Measurements from ENCODE around the gene SBF2. TPM values are rescaled to one million over a fixed set of nuclear protein-coding genes. Genes with fewer than 3 reads are reported as not detected.

The SBF2 gene
- total and polyA plus RNA-seq, 2 of the 13 experiments (the other 11 are each of a cell fraction or from before 2014, with no cell fraction given), result 24.0 to 45.8 TPM

DNA sequence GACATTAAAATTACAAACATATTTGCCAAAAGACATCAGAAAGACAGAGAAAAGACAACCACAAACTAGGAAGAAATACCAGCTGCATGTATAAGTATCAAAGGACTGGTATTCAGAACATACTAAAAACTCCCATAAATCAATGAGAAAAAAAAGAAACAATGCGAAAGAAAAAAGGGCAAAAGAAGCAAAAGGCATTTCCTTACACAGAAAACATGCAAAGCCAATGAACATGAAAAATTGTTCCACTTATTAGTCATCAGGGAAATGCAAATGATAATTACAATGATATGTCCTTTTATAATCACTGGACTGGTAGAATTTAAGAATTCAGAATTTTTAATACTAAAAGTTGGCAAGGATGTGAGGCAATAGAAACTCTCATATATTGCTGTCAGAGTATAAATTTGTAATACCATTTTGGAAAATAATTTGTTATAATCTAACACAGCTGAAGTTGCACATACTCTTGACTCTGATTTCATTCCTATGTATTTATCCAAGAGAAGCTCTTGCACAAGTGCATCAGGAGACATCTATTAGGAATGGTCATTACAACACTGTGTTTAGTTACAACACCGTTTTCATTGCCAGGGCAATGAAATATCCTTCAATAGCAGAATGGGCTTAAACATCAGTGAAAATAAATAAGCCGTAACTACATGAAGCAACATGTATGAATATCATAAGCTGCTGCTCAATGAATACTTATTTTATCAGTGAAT lies 350.5 kb downstream of the SBF2 start:
- 81% methylated on average over 3 of the region's 3 CpGs for whole genome bisulfite sequencing (ENCODE audit: low lambda C conversion rate)
- peak; percentile 4 for DNase-seq (ENCODE audit: low spot score)
- TF ChIP-seq ZKSCAN1 (IDR thresholded peaks at IDR 0.05; ENCODE audit: low read length) (no peak), CEBPB (IDR thresholded peaks at IDR 0.05; ENCODE audit: borderline replicate concordance, low read depth, low read length) (peak; percentile 54; the same call in 1 of the 2 replicates)
- Histone ChIP-seq H3K4me2 (ENCODE audit: low read depth, low read length) (no peak overlapping the region), H3K9ac (ENCODE audit: insufficient read depth, low read depth, low read length) (no peak overlapping the region), H3K27me3 (ENCODE audit: control insufficient read depth in 1 of 2, insufficient read depth in 2 of 2, low read length in 2 of 2) (no peaks in the 10 kb centered on the region), H3K4me1 (ENCODE audit: insufficient read depth, low read length) (peaks cover 9% of the 10 kb centered on the region), H2AFZ (ENCODE audit: low read length) (no peak overlapping the region), H3K27ac (ENCODE audit: extremely low read length, insufficient read depth, low read length) (no peak overlapping the region), H4K20me1 (ENCODE audit: insufficient read depth, low read length) (no peaks in the 10 kb centered on the region), H3K4me3 (replicated peaks in 1 of 3; ENCODE audit: insufficient read depth in 1 of 3, low read depth in 2 of 3, low read length in 3 of 3) (no peak overlapping the region), H3K9me3 (ENCODE audit: low read length) (no peaks in the 10 kb centered on the region), H3K36me3 (replicated peaks in 1 of 2; ENCODE audit: control insufficient read depth in 1 of 2, insufficient read depth in 2 of 2, low read length in 2 of 2) (no peaks in the 10 kb centered on the region), H3K79me2 (ENCODE audit: insufficient read depth, low read length) (no peaks in the 10 kb centered on the region)
- CTCF ChIA-PET (ENCODE audit: low intra/inter-chr PET ratio, low total read pairs), result no interaction called here
- no TSS peak for BruUV-seq (replicated peaks)
- in situ Hi-C loops (cut with HindIII; ENCODE audit: extremely low pct_ligation_motif_present, low pct_unique_long_range_greater_than_20kb) (no loop called here), intact Hi-C loops (cut with micrococcal nuclease; ENCODE audit: unreplicated experiment) (no loop called here)
- no peak for ATAC-seq
- POLR2A ChIA-PET, result no interaction called here
- no peak for FAIRE-seq

DNA sequence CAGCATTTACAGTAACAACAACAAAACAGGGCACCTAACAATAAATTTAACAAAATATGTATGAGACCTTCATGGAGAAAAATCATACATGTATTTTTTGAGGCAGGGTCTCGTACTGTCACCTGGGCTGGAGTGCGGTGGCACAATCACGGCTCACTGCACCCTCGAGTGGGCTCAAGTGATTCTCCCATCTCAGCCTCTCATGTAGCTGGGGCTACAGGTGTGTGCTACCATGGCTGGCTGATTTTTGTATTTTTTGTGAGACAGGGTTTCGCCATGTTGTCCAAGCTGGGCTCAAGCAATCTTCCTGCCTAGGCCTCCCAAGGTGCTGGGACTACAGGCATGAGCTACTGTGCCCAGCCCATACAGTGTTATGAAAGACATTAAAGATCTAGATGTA lies 352.0 kb downstream of the SBF2 start:
- no TSS peak for BruUV-seq (replicated peaks)
- no peaks in the 10 kb centered on the region for H3K36me3 ChIP-seq (replicated peaks in 1 of 2; ENCODE audit: control insufficient read depth in 1 of 2, insufficient read depth in 2 of 2, low read length in 2 of 2)
- H3K9ac ChIP-seq (ENCODE audit: insufficient read depth, low read depth, low read length), result no peak overlapping the region
- FAIRE-seq (no peak), ATAC-seq (no peak), DNase-seq (ENCODE audit: low spot score) (no peak)
- no peak overlapping the region for H2AFZ ChIP-seq (ENCODE audit: low read length)
- H3K27ac ChIP-seq (ENCODE audit: extremely low read length, insufficient read depth, low read length), result no peak overlapping the region
- in situ Hi-C loops (cut with HindIII; ENCODE audit: extremely low pct_ligation_motif_present, low pct_unique_long_range_greater_than_20kb), result no loop called here
- H4K20me1 ChIP-seq (ENCODE audit: insufficient read depth, low read length), result no peaks in the 10 kb centered on the region
- WGBS (ENCODE audit: low lambda C conversion rate), result 98% methylated on average over 5 of the region's 5 CpGs
- no peak overlapping the region for H3K4me3 ChIP-seq (replicated peaks in 1 of 3; ENCODE audit: insufficient read depth in 1 of 3, low read depth in 2 of 3, low read length in 3 of 3)
- no peaks in the 10 kb centered on the region for H3K79me2 ChIP-seq (ENCODE audit: insufficient read depth, low read length)
- CTCF ChIA-PET (ENCODE audit: low intra/inter-chr PET ratio, low total read pairs), result no interaction called here
- POLR2A ChIA-PET, result no interaction called here
- H3K9me3 ChIP-seq (ENCODE audit: low read length), result no peaks in the 10 kb centered on the region
- H3K4me2 ChIP-seq (ENCODE audit: low read depth, low read length), result no peak overlapping the region
- H3K4me1 ChIP-seq (ENCODE audit: insufficient read depth, low read length), result peaks cover 9% of the 10 kb centered on the region
- H3K27me3 ChIP-seq (ENCODE audit: control insufficient read depth in 1 of 2, insufficient read depth in 2 of 2, low read length in 2 of 2), result no peaks in the 10 kb centered on the region
- intact Hi-C loops (cut with micrococcal nuclease; ENCODE audit: unreplicated experiment), result no loop called here
- TF ChIP-seq ZNF737 (CRISPR knock-in tag; IDR thresholded peaks at IDR 0.05; ENCODE audit: borderline replicate concordance), result no peak
- TF ChIP-seq ZNF337 (CRISPR knock-in tag; IDR thresholded peaks at IDR 0.05; ENCODE audit: borderline replicate concordance, low read depth), result no peak
- no peak for TF ChIP-seq POLR2AphosphoS5 (IDR thresholded peaks at IDR 0.05; ENCODE audit: low read depth, low read length)
- TF ChIP-seq ZNF331 (CRISPR knock-in tag; IDR thresholded peaks at IDR 0.05), result no peak
- TF ChIP-seq SETDB1 (CRISPR knock-in tag; IDR thresholded peaks at IDR 0.05; ENCODE audit: borderline replicate concordance), result no peak
- TF ChIP-seq ZNF101 (CRISPR knock-in tag; IDR thresholded peaks at IDR 0.05; ENCODE audit: borderline replicate concordance, low read depth), result no peak
- TF ChIP-seq SOX13 (IDR thresholded peaks at IDR 0.05), result no peak
- no peak for TF ChIP-seq SOX13 (CRISPR knock-in tag; conservative IDR thresholded peaks at IDR 0.05 in 1 of 2, IDR thresholded peaks at IDR 0.05 in 1 of 2)
- TF ChIP-seq, protein P1, sequence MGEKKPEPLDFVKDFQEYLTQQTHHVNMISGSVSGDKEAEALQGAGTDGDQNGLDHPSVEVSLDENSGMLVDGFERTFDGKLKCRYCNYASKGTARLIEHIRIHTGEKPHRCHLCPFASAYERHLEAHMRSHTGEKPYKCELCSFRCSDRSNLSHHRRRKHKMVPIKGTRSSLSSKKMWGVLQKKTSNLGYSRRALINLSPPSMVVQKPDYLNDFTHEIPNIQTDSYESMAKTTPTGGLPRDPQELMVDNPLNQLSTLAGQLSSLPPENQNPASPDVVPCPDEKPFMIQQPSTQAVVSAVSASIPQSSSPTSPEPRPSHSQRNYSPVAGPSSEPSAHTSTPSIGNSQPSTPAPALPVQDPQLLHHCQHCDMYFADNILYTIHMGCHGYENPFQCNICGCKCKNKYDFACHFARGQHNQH (CRISPR knock-in tag; IDR thresholded peaks at IDR 0.05), result no peak
- no peak for TF ChIP-seq CEBPB (IDR thresholded peaks at IDR 0.05; ENCODE audit: borderline replicate concordance, low read depth, low read length)
- TF ChIP-seq ZNF792 (CRISPR knock-in tag; IDR thresholded peaks at IDR 0.05), result no peak
- TF ChIP-seq, protein P2, sequence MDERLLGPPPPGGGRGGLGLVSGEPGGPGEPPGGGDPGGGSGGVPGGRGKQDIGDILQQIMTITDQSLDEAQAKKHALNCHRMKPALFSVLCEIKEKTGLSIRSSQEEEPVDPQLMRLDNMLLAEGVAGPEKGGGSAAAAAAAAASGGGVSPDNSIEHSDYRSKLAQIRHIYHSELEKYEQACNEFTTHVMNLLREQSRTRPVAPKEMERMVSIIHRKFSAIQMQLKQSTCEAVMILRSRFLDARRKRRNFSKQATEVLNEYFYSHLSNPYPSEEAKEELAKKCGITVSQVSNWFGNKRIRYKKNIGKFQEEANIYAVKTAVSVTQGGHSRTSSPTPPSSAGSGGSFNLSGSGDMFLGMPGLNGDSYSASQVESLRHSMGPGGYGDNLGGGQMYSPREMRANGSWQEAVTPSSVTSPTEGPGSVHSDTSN (CRISPR knock-in tag; IDR thresholded peaks at IDR 0.05), result no peak
- TF ChIP-seq FOXC1 (CRISPR knock-in tag; IDR thresholded peaks at IDR 0.05; ENCODE audit: borderline replicate concordance), result no peak
- TF ChIP-seq, protein P3, sequence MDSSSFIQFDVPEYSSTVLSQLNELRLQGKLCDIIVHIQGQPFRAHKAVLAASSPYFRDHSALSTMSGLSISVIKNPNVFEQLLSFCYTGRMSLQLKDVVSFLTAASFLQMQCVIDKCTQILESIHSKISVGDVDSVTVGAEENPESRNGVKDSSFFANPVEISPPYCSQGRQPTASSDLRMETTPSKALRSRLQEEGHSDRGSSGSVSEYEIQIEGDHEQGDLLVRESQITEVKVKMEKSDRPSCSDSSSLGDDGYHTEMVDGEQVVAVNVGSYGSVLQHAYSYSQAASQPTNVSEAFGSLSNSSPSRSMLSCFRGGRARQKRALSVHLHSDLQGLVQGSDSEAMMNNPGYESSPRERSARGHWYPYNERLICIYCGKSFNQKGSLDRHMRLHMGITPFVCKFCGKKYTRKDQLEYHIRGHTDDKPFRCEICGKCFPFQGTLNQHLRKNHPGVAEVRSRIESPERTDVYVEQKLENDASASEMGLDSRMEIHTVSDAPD (CRISPR knock-in tag; IDR thresholded peaks at IDR 0.05), result no peak
- TF ChIP-seq ZNF660 (CRISPR knock-in tag; IDR thresholded peaks at IDR 0.05; ENCODE audit: borderline replicate concordance, low read depth), result no peak
